ENCODE measurements around the gene DROSHA.
"Not testable (repeated sequence)": the region's sequence is repeated elsewhere in the genome, so short reads cannot be mapped to it uniquely, and the experiment has no call there.

GRCh38 chr5:31361704-31362528 lies 170.0 kb downstream of the DROSHA start:
- not testable (repeated sequence) for TF ChIP-seq CTCF, POLR2AphosphoS5 (IDR thresholded peaks at IDR 0.05)

Data from breast epithelium (tissue), 3 donors.